ENCODE data around the gene TMEM108.

DNA sequence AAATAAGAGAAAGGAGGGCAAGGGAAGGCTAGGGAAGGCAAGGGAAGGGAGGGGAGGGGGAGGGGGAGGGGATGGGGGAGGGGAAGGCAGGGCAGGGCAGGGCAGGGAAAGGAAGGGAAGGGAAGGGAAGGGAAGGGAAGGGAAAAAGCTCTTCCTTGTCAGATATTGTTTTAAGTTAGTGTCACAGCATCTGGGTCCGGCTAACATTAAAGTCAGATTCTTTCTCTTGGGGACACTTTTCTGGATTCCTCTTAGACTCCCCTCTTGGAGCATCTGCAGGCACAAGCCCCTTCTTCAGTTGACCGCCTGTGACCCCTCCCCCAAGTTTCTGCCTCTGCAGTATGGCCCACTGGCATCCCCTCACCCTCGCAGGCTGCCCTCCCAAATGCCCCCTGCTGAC is 387.7 kb downstream of the TMEM108 start:
- TF ChIP-seq, protein P1, sequence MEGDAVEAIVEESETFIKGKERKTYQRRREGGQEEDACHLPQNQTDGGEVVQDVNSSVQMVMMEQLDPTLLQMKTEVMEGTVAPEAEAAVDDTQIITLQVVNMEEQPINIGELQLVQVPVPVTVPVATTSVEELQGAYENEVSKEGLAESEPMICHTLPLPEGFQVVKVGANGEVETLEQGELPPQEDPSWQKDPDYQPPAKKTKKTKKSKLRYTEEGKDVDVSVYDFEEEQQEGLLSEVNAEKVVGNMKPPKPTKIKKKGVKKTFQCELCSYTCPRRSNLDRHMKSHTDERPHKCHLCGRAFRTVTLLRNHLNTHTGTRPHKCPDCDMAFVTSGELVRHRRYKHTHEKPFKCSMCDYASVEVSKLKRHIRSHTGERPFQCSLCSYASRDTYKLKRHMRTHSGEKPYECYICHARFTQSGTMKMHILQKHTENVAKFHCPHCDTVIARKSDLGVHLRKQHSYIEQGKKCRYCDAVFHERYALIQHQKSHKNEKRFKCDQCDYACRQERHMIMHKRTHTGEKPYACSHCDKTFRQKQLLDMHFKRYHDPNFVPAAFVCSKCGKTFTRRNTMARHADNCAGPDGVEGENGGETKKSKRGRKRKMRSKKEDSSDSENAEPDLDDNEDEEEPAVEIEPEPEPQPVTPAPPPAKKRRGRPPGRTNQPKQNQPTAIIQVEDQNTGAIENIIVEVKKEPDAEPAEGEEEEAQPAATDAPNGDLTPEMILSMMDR (IDR thresholded peaks at IDR 0.05) = no peak
- TF ChIP-seq POLR2A (IDR thresholded peaks at IDR 0.05) = no peak

Data from body of pancreas (tissue), 4 donors.